ENCODE results near the gene COPZ2. TPM values are rescaled to one million over a fixed set of nuclear protein-coding genes. Genes with fewer than 3 reads are reported as not detected.

COPZ2 gene
- total RNA-seq, 1 experiment from 2014 or later, result 1.3 TPM

- H3K9me3 ChIP-seq (ENCODE audit: low read length), result no peaks in the 10 kb centered on the region
- H3K36me3 ChIP-seq (ENCODE audit: low read depth, low read length), result peaks cover 14% of the 10 kb centered on the region
- H3K4me2 ChIP-seq (ENCODE audit: low read length), result peak overlapping the region; percentile 83
- H3K27ac ChIP-seq (ENCODE audit: low read length), result peak overlapping the region; percentile 63
- TF ChIP-seq EZH2phosphoT487 (IDR thresholded peaks at IDR 0.05; ENCODE audit: borderline replicate concordance, low read length), result no peak
- TF ChIP-seq EZH2 (IDR thresholded peaks at IDR 0.05; ENCODE audit: low read length, unreplicated experiment), result no peak
- no peak for TF ChIP-seq CTCF (conservative IDR thresholded peaks at IDR 0.05; ENCODE audit: low read depth, low read length)
- peak overlapping the region; percentile 97 for H3K9ac ChIP-seq (ENCODE audit: low read length)
- peaks cover 19% of the 10 kb centered on the region; the same call in 1 of the 2 replicates for H4K20me1 ChIP-seq (ENCODE audit: low read length)
- intact Hi-C loops (cut with micrococcal nuclease), result no loop called here
- H3K27me3 ChIP-seq (ENCODE audit: low read length), result no peaks in the 10 kb centered on the region
- ATAC-seq (no peak), DNase-seq (no peak)
- POLR2A ChIA-PET (ENCODE audit: unreplicated experiment), result interaction anchor here (0.7 kb wide), 1 partner anchor 14 kb away, joined by 4 read pairs; no protein-coding TSS in a partner anchor
- no peaks in the 10 kb centered on the region for H3K9me2 ChIP-seq (replicated peaks; ENCODE audit: low read length)
- H3K4me1 ChIP-seq (ENCODE audit: insufficient read depth, low read length), result peaks cover 53% of the 10 kb centered on the region
- peak overlapping the region; percentile 69 for H3K4me3 ChIP-seq (ENCODE audit: low read length)
- H2AFZ ChIP-seq (ENCODE audit: low read length), result peak overlapping the region; percentile 82
- H3K79me2 ChIP-seq (ENCODE audit: low read length), result peaks cover 45% of the 10 kb centered on the region
- CTCF ChIA-PET, result no interaction called here
- H3F3A ChIP-seq (ENCODE audit: low read length, unreplicated experiment), result no peaks in the 10 kb centered on the region
- TSS peak; percentile 87 for BruUV-seq (replicated peaks)
Measured at GRCh38 chr17:48047113-48047740, 9.6 kb upstream of the COPZ2 start.

GRCh38 chr17:48046296-48046695 is 8.7 kb upstream of the COPZ2 start:
- peaks cover 36% of the 10 kb centered on the region for H3K79me2 ChIP-seq (ENCODE audit: low read length)
- H3K4me2 ChIP-seq (ENCODE audit: low read length), result peak overlapping the region; percentile 5; the same call in 1 of the 2 replicates
- no TSS peak for BruUV-seq (replicated peaks)
- H3K9me3 ChIP-seq (ENCODE audit: low read length), result no peaks in the 10 kb centered on the region
- no peak overlapping the region for H3K4me3 ChIP-seq (ENCODE audit: low read length)
- peaks cover 9% of the 10 kb centered on the region for H3K36me3 ChIP-seq (ENCODE audit: low read depth, low read length)
- intact Hi-C loops (cut with micrococcal nuclease), result no loop called here
- no peak for TF ChIP-seq CTCF (conservative IDR thresholded peaks at IDR 0.05; ENCODE audit: low read depth, low read length)
- no peak for TF ChIP-seq EZH2 (IDR thresholded peaks at IDR 0.05; ENCODE audit: low read length, unreplicated experiment)
- TF ChIP-seq EZH2phosphoT487 (IDR thresholded peaks at IDR 0.05; ENCODE audit: borderline replicate concordance, low read length), result no peak
- H3K27ac ChIP-seq (ENCODE audit: low read length), result no peak overlapping the region
- H2AFZ ChIP-seq (ENCODE audit: low read length), result no peak overlapping the region
- H3F3A ChIP-seq (ENCODE audit: low read length, unreplicated experiment), result no peaks in the 10 kb centered on the region
- H3K9me2 ChIP-seq (replicated peaks; ENCODE audit: low read length), result no peaks in the 10 kb centered on the region
- H3K4me1 ChIP-seq (ENCODE audit: insufficient read depth, low read length), result peaks cover 44% of the 10 kb centered on the region
- peaks cover 9% of the 10 kb centered on the region; the same call in 1 of the 2 replicates for H4K20me1 ChIP-seq (ENCODE audit: low read length)
- H3K27me3 ChIP-seq (ENCODE audit: low read length), result no peaks in the 10 kb centered on the region
- CTCF ChIA-PET, result interaction anchor here (0.6 to 0.9 kb wide), 2 partner anchors 20 to 87 kb away, joined by 4 to 7 read pairs; no protein-coding TSS in a partner anchor
- DNase-seq, result no peak
- no peak overlapping the region for H3K9ac ChIP-seq (ENCODE audit: low read length)
- POLR2A ChIA-PET (ENCODE audit: unreplicated experiment), result interaction anchor here (0.6 kb wide), 1 partner anchor 21 kb away, joined by 3 read pairs; no protein-coding TSS in a partner anchor
- no peak for ATAC-seq
